HEK293T (cell line): Measurements from ENCODE around the gene GMDS.

Source experiments
- CTCF ChIA-PET: fragments of 350-600 bp; formaldehyde crosslinking; extraction: SDS; loops from one replicate; lab custom pipeline; 2021; ENCODE audit warnings: antibody characterized with exemption, inconsistent platforms; lab: Yijun Ruan, JAX
- POLR2A ChIA-PET: fragments of 350-600 bp; formaldehyde crosslinking; extraction: SDS; loops from one replicate; lab custom pipeline; 2020; ENCODE audit warnings: antibody characterized with exemption, inconsistent platforms; lab: Yijun Ruan, JAX
- DNase-seq: peaks from one replicate; pipeline ENCODE4 v3.0.0; 2012; ENCODE audit warnings: mixed read lengths; ENCODE audit errors: extremely low spot score
- ARNT ChIP-seq: fragments of 450-650 bp; IDR thresholded peaks from 2 replicates; pipeline ENCODE4 v1.6.1; 2017; ENCODE audit warnings: mild to moderate bottlenecking
- BHLHE40 ChIP-seq: fragments of 450-650 bp; IDR thresholded peaks from 2 replicates; pipeline ENCODE4 v1.6.1; 2016; ENCODE audit warnings: mild to moderate bottlenecking, moderate library complexity, borderline replicate concordance
- CTBP1 ChIP-seq: fragments of 450-650 bp; IDR thresholded peaks from 2 replicates; pipeline ENCODE4 v1.6.1; 2016; ENCODE audit warnings: borderline replicate concordance
- ELF4 ChIP-seq: fragments of 450-650 bp; IDR thresholded peaks from 2 replicates; pipeline ENCODE4 v1.6.1; 2017; ENCODE audit warnings: antibody characterized with exemption
- FOXA1 ChIP-seq: fragments of 450-650 bp; IDR thresholded peaks from 2 replicates; pipeline ENCODE4 v1.6.1; 2016; ENCODE audit warnings: mild to moderate bottlenecking
- FOXK2 ChIP-seq: fragments of 450-650 bp; IDR thresholded peaks from 2 replicates; pipeline ENCODE4 v1.6.1; 2016; ENCODE audit warnings: mild to moderate bottlenecking
- FOXM1 ChIP-seq: fragments of 450-650 bp; IDR thresholded peaks from 2 replicates; pipeline ENCODE4 v1.6.1; 2017; ENCODE audit warnings: mild to moderate bottlenecking, borderline replicate concordance
- HDGF ChIP-seq: fragments of 450-650 bp; IDR thresholded peaks from 2 replicates; pipeline ENCODE4 v1.6.1; 2017; ENCODE audit warnings: antibody characterized with exemption, borderline replicate concordance
- L3MBTL2 ChIP-seq: fragments of 450-650 bp; conservative IDR thresholded peaks from 2 replicates; pipeline ENCODE4 v1.6.1; 2016; ENCODE audit warnings: mild to moderate bottlenecking
- LEF1 ChIP-seq: fragments of 450-650 bp; IDR thresholded peaks from 2 replicates; pipeline ENCODE4 v1.6.1; 2017; ENCODE audit warnings: mild to moderate bottlenecking, borderline replicate concordance
- NFRKB ChIP-seq: fragments of 450-650 bp; IDR thresholded peaks from 2 replicates; pipeline ENCODE4 v1.6.1; 2016; ENCODE audit warnings: mild to moderate bottlenecking, moderate library complexity
- SP1 ChIP-seq: fragments of 450-650 bp; IDR thresholded peaks from 2 replicates; pipeline ENCODE4 v1.6.1; 2017
- SUZ12 ChIP-seq: fragments of 450-650 bp; IDR thresholded peaks from 2 replicates; pipeline ENCODE4 v1.6.1; 2016; ENCODE audit warnings: mild to moderate bottlenecking
- TARDBP ChIP-seq: fragments of 450-650 bp; IDR thresholded peaks from 2 replicates; pipeline ENCODE4 v1.6.1; 2016
- ZNF384 ChIP-seq: fragments of 450-650 bp; IDR thresholded peaks from 2 replicates; pipeline ENCODE4 v1.6.1; 2016
- TF ChIP-seq, protein P1 (sequence below): fragments of 450-650 bp; IDR thresholded peaks from 2 replicates; pipeline ENCODE4 v1.6.1; 2016

GMDS gene

DNA sequence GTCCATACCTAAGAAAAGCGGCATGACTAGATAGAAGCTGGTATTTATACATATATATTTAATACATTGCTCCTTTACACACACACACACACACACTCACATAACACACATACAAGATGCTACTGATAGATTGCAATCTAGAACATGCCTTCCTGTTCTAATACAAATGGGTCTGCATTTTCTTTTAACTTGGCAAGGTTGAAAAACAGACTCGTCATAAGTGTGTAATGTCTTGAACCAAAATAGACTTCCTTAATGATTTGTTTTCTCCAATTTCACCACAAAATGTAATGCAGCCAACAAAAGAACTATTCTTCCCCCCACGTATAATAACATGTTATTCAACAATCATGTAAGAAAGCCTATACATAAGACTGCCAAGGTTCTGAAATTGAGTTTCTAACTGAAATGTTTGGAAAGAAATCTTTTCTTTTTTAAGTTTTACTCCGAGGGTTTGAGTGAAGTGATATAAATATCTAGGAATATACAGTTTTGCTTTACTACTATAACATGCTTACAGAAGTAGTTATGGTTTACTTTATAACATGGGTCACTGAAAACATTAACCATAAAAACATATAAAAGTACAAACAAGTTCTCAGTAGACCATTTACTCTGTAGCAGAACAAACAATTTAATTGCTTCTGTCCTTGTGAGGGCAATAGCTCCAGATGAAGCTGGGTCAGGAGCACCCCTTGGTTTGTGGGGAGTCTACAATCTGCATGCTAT is 428.2 kb downstream of the GMDS start:
- ChIA-PET POLR2A (interaction anchor here (0.6 kb wide), 1 partner anchor 21 kb away, joined by 3 read pairs; no protein-coding TSS in a partner anchor), CTCF (no interaction called here)
- TF ChIP-seq ARNT, result no peak
- TF ChIP-seq CTBP1, result no peak
- no peak for TF ChIP-seq HDGF
- no peak for TF ChIP-seq ELF4
- TF ChIP-seq TARDBP, result no peak
- no peak for DNase-seq

DNA sequence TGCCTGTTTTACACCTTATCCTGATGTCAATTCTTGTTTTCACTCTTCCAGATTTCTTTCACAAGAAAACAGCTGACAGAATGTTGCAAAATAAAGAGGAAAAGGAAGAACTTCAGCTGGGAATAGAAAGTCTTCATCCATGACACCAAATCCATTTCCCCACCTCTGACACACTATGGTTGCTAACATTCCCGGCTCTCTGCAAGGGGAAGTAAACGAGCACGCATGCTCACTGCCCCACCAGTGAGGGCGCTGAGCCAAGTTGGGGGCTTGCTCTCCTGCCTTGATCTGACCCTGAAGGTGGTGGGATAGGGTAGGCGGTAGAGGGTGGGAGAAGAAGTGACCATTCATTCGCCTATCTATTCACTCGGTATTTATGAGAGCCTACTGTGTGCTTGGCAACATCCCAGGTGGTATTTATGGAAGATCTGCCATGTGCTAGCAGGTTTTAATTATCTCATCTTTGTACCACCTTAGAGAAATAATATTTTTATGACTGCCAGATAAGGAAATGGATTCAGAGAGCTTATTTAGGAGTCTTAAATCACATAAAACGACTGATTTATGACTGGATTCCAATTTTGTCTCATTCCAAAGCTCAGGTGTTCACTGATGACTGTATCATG is 429.5 kb downstream of the GMDS start:
- CTCF ChIA-PET, result no interaction called here
- no peak for DNase-seq
- POLR2A ChIA-PET, result interaction anchor here (0.6 kb wide), 1 partner anchor 11 kb away, joined by 3 read pairs; no protein-coding TSS in a partner anchor
- no peak for TF ChIP-seq FOXA1
- TF ChIP-seq L3MBTL2, result peak; percentile 57
- TF ChIP-seq, protein P1, sequence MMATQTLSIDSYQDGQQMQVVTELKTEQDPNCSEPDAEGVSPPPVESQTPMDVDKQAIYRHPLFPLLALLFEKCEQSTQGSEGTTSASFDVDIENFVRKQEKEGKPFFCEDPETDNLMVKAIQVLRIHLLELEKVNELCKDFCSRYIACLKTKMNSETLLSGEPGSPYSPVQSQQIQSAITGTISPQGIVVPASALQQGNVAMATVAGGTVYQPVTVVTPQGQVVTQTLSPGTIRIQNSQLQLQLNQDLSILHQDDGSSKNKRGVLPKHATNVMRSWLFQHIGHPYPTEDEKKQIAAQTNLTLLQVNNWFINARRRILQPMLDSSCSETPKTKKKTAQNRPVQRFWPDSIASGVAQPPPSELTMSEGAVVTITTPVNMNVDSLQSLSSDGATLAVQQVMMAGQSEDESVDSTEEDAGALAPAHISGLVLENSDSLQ, result peak; percentile 77

DNA sequence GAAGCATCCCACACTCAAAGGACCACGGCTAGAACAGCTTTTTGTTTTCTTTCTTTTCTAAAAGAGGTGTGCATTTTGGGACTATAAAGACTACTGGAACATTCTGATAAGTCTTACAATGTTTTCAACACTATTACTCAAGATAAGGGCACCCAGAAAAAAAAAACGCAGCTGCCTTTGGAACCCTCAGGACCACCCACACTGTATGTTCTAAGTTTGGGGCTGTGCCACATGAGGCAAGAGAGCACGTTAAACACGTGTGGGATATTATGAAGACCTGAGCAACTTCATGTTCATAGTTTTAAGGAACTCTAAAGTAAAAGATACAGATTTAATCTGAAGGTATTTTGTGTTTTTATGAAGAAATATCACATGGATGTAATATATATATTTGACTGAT is 431.1 kb downstream of the GMDS start:
- no peak for TF ChIP-seq TARDBP
- TF ChIP-seq FOXM1, result no peak
- TF ChIP-seq ARNT, result no peak
- no peak for TF ChIP-seq FOXK2
- TF ChIP-seq FOXA1, result no peak
- no peak for TF ChIP-seq NFRKB
- TF ChIP-seq L3MBTL2, result no peak
- no peak for TF ChIP-seq HDGF
- no peak for TF ChIP-seq BHLHE40
- no peak for TF ChIP-seq SP1
- TF ChIP-seq SUZ12, result no peak
- no peak for TF ChIP-seq ELF4
- TF ChIP-seq, protein P1, result no peak
- no peak for TF ChIP-seq ZNF384
- POLR2A ChIA-PET, result interaction anchor here (0.8 kb wide), 1 partner anchor 208 kb away, joined by 3 read pairs; no protein-coding TSS in a partner anchor
- no peak for DNase-seq
- CTCF ChIA-PET, result no interaction called here

DNA sequence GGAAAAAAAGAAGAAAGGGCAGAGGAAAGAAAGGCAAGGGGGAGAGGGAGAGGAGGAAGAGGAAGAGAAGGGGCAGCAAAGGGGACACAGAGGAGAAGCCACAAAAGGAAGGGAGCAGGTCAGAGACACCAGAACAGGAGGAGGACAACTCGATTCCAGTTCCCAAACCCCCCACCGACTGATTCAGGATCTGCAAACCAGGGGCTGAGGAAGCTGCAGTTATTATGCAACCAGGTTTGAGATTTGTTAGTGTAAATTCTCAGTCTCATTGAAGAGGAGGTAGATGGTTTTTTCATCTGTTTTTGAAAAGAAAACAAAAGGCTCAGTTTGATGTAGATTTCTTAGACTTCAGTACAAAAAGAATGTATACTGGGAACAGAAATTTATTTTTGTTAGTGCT is 432.9 kb downstream of the GMDS start:
- POLR2A ChIA-PET, result interaction anchor here (0.7 kb wide), 1 partner anchor 46 kb away, joined by 3 read pairs; no protein-coding TSS in a partner anchor
- DNase-seq, result no peak
- CTCF ChIA-PET, result interaction anchor here (1.0 kb wide), 1 partner anchor 125 kb away, joined by 3 read pairs; no protein-coding TSS in a partner anchor
- TF ChIP-seq CTBP1 (no peak), FOXK2 (no peak), ELF4 (no peak), SUZ12 (no peak), TARDBP (no peak), ARNT (no peak), LEF1 (no peak), FOXA1 (no peak), SP1 (no peak), FOXM1 (no peak), L3MBTL2 (no peak), ZNF384 (no peak), NFRKB (no peak)
- TF ChIP-seq, protein P1, result no peak

DNA sequence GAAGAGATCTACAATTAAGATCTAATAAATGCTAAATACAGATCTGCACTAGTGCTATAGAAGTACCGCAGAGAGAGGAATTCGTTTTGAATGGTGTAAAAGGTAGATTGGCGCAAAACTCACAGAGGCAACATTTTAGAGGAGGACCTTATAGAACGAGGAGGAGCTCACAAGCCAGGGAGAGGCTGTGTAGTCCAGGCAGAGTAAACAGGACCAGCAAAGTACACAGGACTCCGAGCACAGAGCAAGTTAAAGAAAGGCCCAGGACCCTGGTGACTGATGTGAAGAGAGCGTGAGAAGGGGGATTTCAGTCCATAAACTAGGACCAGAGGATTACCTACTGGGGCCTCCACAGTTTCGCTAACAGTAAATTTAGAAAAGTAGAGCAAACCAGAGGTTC is 433.4 kb downstream of the GMDS start:
- ChIA-PET CTCF (interaction anchor here (0.6 to 1.0 kb wide), 2 partner anchors 10 to 125 kb away, joined by 3 read pairs; no protein-coding TSS in a partner anchor), POLR2A (interaction anchor here (0.7 to 0.9 kb wide), 2 partner anchors 46 to 93 kb away, joined by 3 read pairs; no protein-coding TSS in a partner anchor)
- no peak for DNase-seq
- TF ChIP-seq ARNT, result no peak
- TF ChIP-seq, protein P1, result no peak
- no peak for TF ChIP-seq LEF1
- no peak for TF ChIP-seq TARDBP
- no peak for TF ChIP-seq FOXA1
- TF ChIP-seq ZNF384, result no peak
- no peak for TF ChIP-seq FOXM1
- TF ChIP-seq HDGF, result no peak
- no peak for TF ChIP-seq CTBP1
- no peak for TF ChIP-seq SUZ12
- TF ChIP-seq NFRKB, result no peak
- no peak for TF ChIP-seq SP1
